ENCODE results near the gene SHISA7.
A peak's percentile ranks its signal among the peaks of the same experiment; 100 is the strongest.

The SHISA7 gene

GRCh38 chr19:55459950-55460657 lies 17.0 kb upstream of the SHISA7 start:
- H3K27ac ChIP-seq: peak overlapping the region; percentile 92
- no peak for TF ChIP-seq CTCF (conservative IDR thresholded peaks at IDR 0.05)

GRCh38 chr19:55459551-55459949 lies 16.4 kb upstream of the SHISA7 start:
- TF ChIP-seq CTCF (conservative IDR thresholded peaks at IDR 0.05): no peak
- peak overlapping the region; percentile 92 for H3K27ac ChIP-seq

- H3K27ac ChIP-seq: no peak overlapping the region
- no peak for TF ChIP-seq CTCF (conservative IDR thresholded peaks at IDR 0.05)
Measured at GRCh38 chr19:55457683-55458457, 14.8 kb upstream of the SHISA7 start.

- TF ChIP-seq CTCF (conservative IDR thresholded peaks at IDR 0.05): no peak
- H3K27ac ChIP-seq: no peak overlapping the region
Measured at GRCh38 chr19:55456347-55456746, 13.2 kb upstream of the SHISA7 start.

GRCh38 chr19:55455576-55456235 lies 12.6 kb upstream of the SHISA7 start:
- no peak overlapping the region for H3K27ac ChIP-seq
- no peak for TF ChIP-seq CTCF (conservative IDR thresholded peaks at IDR 0.05)

- H3K27ac ChIP-seq: no peak overlapping the region
- peak; percentile 88 for TF ChIP-seq CTCF (conservative IDR thresholded peaks at IDR 0.05)
Measured at GRCh38 chr19:55454787-55455243, 11.7 kb upstream of the SHISA7 start.
